Stomach (tissue), 9 donors: Measurements from ENCODE around the gene TMEM240. TPM values are rescaled to one million over a fixed set of nuclear protein-coding genes. Genes with fewer than 3 reads are reported as not detected.

Experiments
- DNase-seq, 2 donors: peaks; one replicate each; pipeline versions ENCODE4 v3.0.0 to v3.0.0-alpha.2; 2013 to 2019
- H3K27ac ChIP-seq, 5 donors: fragments of 200-600 bp in 4 of 5; sonication (generic) in 4 of 5; one replicate each; pipeline ENCODE4 v1.5.1; 2013 to 2019; ENCODE audit warnings: mild to moderate bottlenecking in 1 of 5, moderate library complexity in 1 of 5
- H3K27me3 ChIP-seq, 3 donors: fragments of 200-600 bp; sonication (generic); one replicate each; pipeline ENCODE4 v1.5.1; 2017 to 2019; ENCODE audit warnings: mixed run types in 1 of 3
- H3K36me3 ChIP-seq, 4 donors: fragments of 200-600 bp; sonication (generic); 1 replicate in 3 of 4; 2 replicates in 1 of 4; pipeline ENCODE4 v1.5.1; 2016 to 2019
- H3K4me1 ChIP-seq, 4 donors: fragments of 200-600 bp; sonication (generic); one replicate each; pipeline ENCODE4 v1.5.1; 2016 to 2019
- H3K4me3 ChIP-seq, 4 donors: fragments of 200-600 bp; sonication (generic) in 3 of 4; one replicate each; pipeline ENCODE4 v1.5.1; 2016 to 2019; ENCODE audit warnings: mild to moderate bottlenecking in 1 of 4
- H3K9me3 ChIP-seq, 4 donors: fragments of 200-600 bp; sonication (generic); one replicate each; pipeline ENCODE4 v1.5.1; 2016 to 2019
- EP300 ChIP-seq: sonication (generic); formaldehyde crosslinking; IDR thresholded peaks from one replicate; pipeline ENCODE4 v1.6.1; 2017; ENCODE audit warnings: antibody characterized with exemption
- POLR2A ChIP-seq, 4 donors: fragments of 450-650 bp; IDR thresholded peaks; one replicate each; pipeline ENCODE4 v1.6.1; 2016; ENCODE audit warnings: antibody characterized with exemption in 4 of 4, control low read depth in 2 of 4, mild to moderate bottlenecking in 1 of 4, moderate library complexity in 1 of 4
- POLR2AphosphoS5 ChIP-seq, 3 donors: sonication (generic); formaldehyde crosslinking; IDR thresholded peaks; one replicate each; pipeline ENCODE4 v1.6.1; 2016; ENCODE audit warnings: antibody characterized with exemption in 3 of 3
- WGBS, 5 donors: extraction: QIAGEN DNeasy Blood & Tissue Kit in 3 of 5; methylation state at CpG; one replicate each; pipeline versions ENCODE4 v1.1.5 to v1.1.7; 2013 to 2018; 5-methylcytosine and 5-hydroxymethylcytosine counted together
- intact Hi-C: fragments of 100-400 bp; cut with DNase I; formaldehyde crosslinking; loops from one replicate; pipeline ENCODE4 v1.15.1; 2023; ENCODE audit warnings: low total_unique reads
- polyA plus RNA-seq, 3 donors: library from polyadenylated mRNA; stranded (reverse); fragments of 200-250 nt; gene quantifications; one replicate each; pipeline ENCODE4 v1.2.3, GENCODE V29; 2013
- total RNA-seq, 5 donors: library from RNA; depleted of rRNA; stranded (reverse); fragments of >200 nt; gene quantifications; one replicate each; pipeline versions ENCODE4 v1.1.0 to v1.2.3, GENCODE V29; 2014 to 2016
- TF ChIP-seq, protein P1 (sequence below), 7 experiments: fragments of 450-650 bp in 4 of 7; fragments of 200-600 bp in 3 of 7; sonication (generic) in 3 of 7; IDR thresholded peaks; one replicate each; pipeline ENCODE4 v1.5.1; 2016 to 2019; ENCODE audit warnings: antibody characterized with exemption in 7 of 7, control low read depth in 2 of 7, mild to moderate bottlenecking in 1 of 7
- donor health status: healthy with polysubstance abuse.
- donor health status: Bipolar disorder and iron deficiency.
- donor health status: healthy.

Gene TMEM240
- total and polyA plus RNA-seq, 8 donors = 1.8 to 10.3 (median 3.5) TPM; not detected in 3

DNA sequence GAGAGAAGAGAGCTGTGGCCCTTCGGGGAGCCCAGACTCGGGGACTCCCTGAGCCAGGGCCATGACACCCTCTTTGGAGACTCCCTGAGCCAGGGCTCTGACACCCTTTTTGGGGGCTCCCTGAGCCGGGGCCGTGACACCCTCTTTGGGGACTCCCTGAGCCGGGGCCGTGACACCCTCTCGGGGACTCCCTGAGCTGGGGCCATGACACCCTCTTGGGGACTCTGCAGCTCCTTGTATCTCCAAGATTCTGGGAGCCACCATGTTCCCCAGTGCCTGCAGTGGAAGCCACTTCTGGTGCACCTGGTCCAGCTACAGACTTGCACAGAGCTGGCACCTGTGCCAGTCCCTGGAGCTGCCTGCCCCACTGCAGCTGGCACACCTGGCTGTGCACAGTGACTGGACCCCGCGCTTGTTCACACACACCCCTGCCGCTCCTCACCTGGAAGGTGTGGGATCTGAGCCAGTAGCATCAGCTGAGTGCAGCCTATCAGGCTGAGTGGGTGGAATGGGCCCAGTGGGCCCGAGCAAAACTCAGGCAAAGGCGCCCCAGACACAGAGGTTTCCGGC, 38.0 kb upstream of the TMEM240 start:
- 72 to 86% (median 84%) methylated on average over 5 to 13 of the region's 13 CpGs for WGBS, 5 donors
- TF ChIP-seq, protein P1, sequence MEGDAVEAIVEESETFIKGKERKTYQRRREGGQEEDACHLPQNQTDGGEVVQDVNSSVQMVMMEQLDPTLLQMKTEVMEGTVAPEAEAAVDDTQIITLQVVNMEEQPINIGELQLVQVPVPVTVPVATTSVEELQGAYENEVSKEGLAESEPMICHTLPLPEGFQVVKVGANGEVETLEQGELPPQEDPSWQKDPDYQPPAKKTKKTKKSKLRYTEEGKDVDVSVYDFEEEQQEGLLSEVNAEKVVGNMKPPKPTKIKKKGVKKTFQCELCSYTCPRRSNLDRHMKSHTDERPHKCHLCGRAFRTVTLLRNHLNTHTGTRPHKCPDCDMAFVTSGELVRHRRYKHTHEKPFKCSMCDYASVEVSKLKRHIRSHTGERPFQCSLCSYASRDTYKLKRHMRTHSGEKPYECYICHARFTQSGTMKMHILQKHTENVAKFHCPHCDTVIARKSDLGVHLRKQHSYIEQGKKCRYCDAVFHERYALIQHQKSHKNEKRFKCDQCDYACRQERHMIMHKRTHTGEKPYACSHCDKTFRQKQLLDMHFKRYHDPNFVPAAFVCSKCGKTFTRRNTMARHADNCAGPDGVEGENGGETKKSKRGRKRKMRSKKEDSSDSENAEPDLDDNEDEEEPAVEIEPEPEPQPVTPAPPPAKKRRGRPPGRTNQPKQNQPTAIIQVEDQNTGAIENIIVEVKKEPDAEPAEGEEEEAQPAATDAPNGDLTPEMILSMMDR (IDR thresholded peaks at IDR 0.05) = no peak
- no peak for TF ChIP-seq POLR2AphosphoS5 (IDR thresholded peaks at IDR 0.05)
- TF ChIP-seq EP300 = no peak
- no peak for TF ChIP-seq POLR2A (IDR thresholded peaks at IDR 0.05)
- H3K9me3 ChIP-seq = no peaks in the 10 kb centered on the region

DNA sequence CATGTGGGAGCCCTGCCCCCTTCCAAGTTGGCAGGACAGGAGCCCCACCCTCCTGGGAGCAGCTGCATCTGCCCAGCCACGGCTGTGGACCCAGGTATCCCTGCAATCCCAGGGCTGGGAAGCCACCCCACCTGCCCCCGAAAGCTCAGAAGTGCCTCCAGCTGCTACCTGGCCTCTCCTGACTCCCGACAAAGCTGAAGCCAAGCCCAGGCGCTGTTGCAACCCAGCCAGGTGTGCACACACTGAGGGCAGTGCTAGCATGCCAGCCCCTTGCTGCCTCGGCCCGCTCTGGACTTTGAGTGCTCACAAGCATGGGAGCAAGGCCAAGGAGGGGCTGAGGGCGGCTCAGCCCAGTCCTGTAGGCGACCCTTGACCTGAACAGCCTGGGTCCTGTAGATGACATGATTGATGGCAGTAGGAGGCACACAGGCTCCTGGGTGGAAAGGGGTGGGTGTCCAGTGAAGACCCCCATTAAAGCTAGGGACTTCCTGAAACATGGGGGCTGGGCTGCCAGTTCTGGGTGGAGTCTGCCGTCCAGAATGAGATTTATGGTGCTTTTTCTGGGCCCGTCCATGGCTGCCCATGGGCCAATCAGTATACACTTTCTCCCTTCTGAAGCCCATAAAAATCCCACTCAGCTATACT, 37.1 kb upstream of the TMEM240 start:
- H3K27ac ChIP-seq = no peak overlapping the region
- peaks cover 12 to 24% (median 22%) of the 10 kb centered on the region in 4 donors for H3K4me1 ChIP-seq
- 32 to 41% (median 36%) methylated on average over 6 to 10 of the region's 10 CpGs for WGBS, 5 donors
- intact Hi-C loops = no loop called here
- H3K36me3 ChIP-seq = peaks cover 0 to 6% (median 1%) of the 10 kb centered on the region in 4 donors
- no peaks in the 10 kb centered on the region for H3K9me3 ChIP-seq
- DNase-seq = no peak
- peaks cover 0 to 14% (median 0%) of the 10 kb centered on the region in 3 donors for H3K27me3 ChIP-seq
- no peak for TF ChIP-seq POLR2A (IDR thresholded peaks at IDR 0.05)
- no peak for TF ChIP-seq POLR2AphosphoS5 (IDR thresholded peaks at IDR 0.05)
- TF ChIP-seq, protein P1 (IDR thresholded peaks at IDR 0.05) = no peak
- TF ChIP-seq EP300 = no peak
- no peak overlapping the region for H3K4me3 ChIP-seq

More for the DNA sequence above, 38.0 kb upstream of the TMEM240 start:
- Histone ChIP-seq H3K27ac (no peak overlapping the region), H3K4me3 (no peak overlapping the region), H3K27me3 (peaks cover 0 to 20% (median 0%) of the 10 kb centered on the region in 3 donors), H3K4me1 (peaks cover 2 to 15% (median 13%) of the 10 kb centered on the region in 4 donors), H3K36me3 (no peaks in the 10 kb centered on the region)
- no peak for DNase-seq
- intact Hi-C loops = no loop called here

DNA sequence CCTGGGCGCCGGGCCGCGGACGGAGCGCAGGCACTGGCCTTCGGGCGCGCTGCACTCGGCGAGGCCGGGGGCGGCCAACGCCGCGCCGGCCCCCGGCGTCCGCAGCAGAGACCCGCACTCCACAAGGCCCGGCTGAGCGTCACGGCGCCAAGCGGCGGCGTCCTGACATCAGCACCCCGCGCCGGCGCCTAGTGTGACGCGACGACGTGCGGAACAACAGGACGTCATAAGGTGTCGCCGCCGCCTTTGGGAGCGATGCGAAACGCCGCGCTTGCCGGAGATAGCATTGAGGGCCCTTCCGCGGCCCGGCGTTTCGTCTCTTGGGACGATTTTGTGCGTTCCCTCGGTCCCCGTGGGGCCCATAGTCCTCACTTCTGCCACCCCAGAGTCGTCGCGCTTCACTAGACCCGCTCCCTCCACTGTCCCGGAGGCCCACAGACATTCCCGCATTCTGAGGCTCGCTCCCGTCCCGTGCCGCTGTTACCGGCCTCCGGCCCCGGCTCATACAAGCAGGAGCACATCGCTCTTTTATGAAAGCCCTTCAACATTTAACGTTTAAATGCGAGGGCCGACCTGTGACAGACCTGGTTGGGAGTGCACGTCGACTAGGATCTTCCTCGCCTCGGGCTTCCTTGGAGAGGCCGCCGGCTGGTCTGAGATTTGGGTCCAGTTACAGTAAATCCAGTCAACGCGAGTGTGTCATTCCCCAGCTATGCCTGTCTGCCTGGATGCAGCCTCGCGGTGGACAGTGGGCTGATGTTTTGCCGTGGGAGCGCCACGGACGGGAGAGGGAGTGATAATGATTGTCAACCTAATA, 34.5 kb upstream of the TMEM240 start, which contains the start of gene SSU72:
Gene SSU72 (minus strand): TSS at position 143 of the 817 bp plus-strand sequence. CDS start 306 bp downstream, outside the sequence.
- Histone ChIP-seq H3K27me3 (no peaks in the 10 kb centered on the region), H3K4me1 (peaks cover 16 to 50% (median 42%) of the 10 kb centered on the region in 4 donors), H3K27ac (peak within 1 kb of the TSS; percentile 98 to 100 (median 99)), H3K36me3 (peaks cover 0 to 31% (median 18%) of the 10 kb centered on the region in 4 donors), H3K9me3 (no peaks in the 10 kb centered on the region), H3K4me3 (peak within 1 kb of the TSS; percentile 95 to 100 (median 98))
- 0 to 1% (median 1%) methylated on average over 23 to 87 of the region's 87 CpGs for WGBS, 5 donors
- DNase-seq = peak; percentile 95 to 98
- intact Hi-C loops = no loop called here
- TF ChIP-seq, protein P1 (IDR thresholded peaks at IDR 0.05) = no peak
- TF ChIP-seq POLR2A (IDR thresholded peaks at IDR 0.05) (peak in 2 of 4 donors; percentile 92 to 96), EP300 (peak; percentile 19), POLR2AphosphoS5 (IDR thresholded peaks at IDR 0.05) (peak; percentile 99)
